DMS 273 (cell line): ENCODE measurements around the gene ANGPT4.
"Not testable (repeated sequence)": the region's sequence is repeated elsewhere in the genome, so short reads cannot be mapped to it uniquely, and the experiment has no call there.

Experiments used
- DNase-seq: peaks from one replicate; lab custom pipeline; 2025; ENCODE audit not compliant: unreplicated experiment; lab: John Stamatoyannopoulos, UW

ANGPT4 gene

DNA sequence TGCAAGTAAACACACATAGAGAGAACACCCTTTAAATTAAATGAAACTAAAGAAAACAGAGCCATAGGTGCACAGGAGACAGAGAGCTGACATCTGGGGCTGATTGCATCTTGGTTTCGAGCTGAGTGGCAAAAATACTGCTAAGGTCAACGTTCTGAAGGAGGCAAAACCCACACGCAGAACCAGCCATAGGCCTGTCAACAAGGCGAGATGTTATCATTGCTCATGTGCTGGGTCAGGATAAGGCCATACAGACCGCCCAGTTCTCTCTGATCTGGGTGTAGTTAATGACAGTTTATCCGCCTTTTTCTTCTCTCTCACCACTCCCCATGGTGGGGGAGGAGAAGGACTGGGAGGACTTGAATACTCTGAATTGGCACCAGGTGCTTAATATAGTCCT, 87.1 kb downstream of the ANGPT4 start:
- no peak for DNase-seq

DNA sequence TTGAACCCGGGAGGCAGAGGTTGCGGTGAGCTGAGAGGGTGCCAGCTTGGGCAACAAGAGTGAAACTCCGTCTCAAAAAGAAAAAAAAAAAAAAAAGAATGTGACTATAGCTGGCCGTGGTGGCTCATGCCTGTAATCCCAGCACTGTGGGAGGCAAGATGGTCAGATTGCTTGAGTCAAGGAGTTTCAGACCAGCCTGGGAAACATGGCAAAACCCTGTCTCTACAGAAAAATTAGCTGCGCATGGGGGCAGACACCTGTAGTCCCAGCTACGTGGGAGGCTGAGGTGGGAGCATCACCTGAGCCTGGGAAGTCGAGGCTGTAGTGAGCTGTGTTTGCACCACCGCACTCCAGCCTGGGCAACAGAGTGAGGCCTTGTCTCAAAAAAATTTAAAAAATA, 88.2 kb downstream of the ANGPT4 start:
- DNase-seq: not testable (repeated sequence)

DNA sequence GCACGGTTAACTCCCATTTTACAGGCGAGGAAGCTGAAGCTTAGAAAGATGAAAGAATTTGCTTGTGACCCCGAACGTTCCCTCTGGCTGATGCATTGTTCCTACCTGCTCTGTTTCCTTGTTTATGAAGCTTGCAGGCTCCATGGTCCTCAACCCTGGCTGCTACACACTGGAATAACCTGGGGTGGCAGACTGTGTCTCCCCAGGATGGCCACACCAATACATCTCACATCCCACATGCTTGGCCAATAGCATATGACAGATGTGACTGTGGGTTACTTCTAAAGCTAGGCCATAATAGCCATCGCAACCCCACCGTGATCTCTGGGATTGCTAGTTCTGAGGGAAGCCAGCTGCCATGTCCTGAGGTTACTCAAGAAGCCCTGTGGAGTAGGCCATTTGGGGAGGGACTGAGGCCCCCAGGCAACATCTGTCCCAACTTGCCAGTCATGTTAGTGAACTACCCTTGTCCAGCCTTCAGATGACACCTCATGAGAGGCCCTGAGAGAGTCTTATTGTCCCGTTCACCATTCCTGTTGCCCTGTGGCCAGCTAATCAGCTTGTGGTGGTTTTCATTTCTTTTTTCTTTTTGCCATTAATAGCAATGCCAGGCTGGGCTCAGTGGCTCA, 89.3 kb downstream of the ANGPT4 start:
- DNase-seq: no peak

DNA sequence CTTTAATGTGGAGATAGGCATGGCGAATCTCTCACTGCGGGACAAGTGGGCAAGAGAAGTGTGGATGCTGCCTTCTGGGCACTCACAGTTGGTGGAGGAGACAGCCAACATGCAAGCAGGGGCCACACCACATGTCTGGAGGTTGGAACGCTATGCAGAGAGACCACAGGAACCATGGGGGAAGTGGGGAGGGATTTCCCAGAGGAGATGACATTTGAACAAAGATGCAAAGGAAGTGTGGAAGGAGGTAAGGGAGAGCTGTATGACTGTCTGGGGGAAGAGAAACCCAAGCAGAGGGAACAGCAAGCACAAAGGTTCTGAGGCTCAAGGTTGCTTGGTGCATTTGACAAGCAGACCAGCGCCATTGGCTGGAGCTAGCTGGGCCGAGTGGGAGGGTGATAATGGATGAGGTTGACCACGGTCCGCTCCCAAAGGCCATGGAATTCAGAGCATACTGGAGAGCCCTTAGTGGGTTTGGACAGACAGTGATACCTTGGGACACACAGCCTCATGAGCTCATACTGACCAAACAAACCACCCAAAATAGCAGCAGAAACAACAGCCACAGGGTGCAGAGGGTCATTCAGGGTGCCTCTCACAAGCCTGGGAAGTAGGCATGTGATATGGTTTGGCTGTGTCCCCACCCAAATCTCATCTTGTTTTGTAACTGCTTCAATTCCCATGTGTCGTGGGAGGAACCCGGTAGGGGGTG, 90.3 kb downstream of the ANGPT4 start:
- no peak for DNase-seq

DNA sequence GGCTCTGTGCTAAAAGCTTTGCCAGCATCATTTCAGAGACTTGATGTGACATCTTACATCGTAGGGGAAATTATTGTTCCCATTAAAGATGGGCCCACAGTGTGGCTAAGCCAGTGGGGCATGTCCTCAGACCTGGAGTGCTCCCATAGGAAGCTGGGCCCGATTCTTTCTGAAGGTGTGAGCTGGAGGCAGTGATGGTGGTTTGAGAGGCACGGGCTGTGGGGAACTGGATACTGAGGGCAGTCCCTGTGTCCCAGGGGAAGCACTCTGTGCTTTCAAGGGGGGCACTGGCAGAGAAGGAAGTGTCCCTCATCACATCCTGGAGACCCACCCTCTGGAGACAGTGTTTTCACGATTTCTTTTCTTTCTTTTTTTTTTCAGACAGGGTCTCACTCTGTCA, 91.2 kb downstream of the ANGPT4 start:
- no peak for DNase-seq

DNA sequence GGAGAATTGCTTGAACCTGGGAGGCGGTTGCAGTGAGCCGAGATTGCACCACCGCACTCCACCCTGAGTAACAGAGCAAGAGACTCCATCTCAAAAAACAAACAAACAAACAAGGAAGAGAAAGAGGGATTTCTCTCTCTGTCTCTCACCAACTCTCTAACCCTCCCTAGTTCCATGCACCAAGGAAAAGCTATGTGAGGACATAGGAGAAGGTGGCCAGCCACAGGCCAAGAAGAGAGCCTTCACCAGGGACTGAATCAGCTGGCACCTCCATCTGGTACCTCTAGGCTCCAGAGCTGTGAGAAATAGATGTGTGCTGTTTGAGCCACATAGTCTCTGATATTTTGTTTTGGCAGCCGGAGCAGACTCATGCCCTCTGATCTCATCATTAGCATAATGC, 91.6 kb downstream of the ANGPT4 start:
- DNase-seq: no peak

DNA sequence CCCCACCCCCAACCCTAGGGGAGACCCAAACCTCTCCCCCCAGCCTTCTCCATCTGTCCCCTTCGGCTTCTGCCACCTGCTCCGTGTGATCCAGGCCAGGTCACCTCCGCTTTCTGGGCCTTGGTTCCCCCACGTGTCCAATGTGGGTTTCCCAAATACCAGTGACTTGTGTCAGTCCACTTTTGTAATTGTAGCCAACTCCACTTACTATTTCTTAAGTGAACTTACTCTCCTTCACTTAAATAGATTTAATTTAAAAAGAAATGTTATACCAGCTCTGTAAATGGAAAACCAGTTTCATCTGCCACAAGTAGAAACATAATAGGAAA, 92.6 kb downstream of the ANGPT4 start:
- DNase-seq: no peak

DNA sequence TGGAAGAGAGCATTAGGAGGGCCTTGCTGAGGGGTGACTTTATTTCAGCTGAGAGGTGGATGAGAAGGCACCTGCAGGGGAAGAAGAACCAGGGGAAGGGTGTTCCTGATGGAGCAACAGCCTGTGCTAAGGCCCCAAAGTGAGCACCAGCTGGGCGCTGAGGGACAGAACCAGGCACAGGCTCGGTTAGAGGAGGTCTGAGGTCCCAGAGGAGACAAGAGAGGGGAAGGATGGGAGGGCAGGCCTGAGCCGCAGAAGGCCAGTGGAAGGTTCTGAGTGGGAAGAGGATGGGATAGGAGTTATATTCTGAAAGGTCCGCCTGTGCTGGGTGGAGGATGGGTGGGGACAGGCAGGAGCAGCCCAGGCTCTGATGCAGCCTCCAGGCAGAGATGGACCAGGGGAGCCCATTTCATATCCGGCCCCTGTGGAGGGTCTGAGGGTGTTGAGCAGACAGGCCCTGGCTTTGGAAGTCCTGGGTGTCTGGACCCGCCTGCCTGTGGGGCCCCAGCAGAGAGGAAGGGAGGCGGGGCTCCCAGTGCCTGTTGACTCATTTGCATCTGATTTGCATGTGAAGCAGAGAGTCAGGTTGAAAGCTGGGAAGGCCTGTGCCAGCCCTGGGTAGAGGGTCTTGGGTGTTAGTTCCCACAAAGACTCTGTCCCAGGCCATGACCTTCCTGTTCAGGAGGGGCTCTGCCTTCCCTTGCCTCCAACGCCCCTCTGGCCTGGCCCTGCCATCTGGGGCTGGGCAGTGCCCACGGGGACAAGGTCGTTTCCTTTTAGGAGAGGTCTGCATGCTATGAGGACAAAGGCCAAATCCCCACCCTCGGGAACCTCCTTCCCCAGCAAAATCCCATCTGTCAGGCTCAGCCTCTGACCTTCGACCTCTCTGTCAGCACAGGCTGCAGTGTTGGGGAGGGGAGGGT, 93.2 kb downstream of the ANGPT4 start:
- DNase-seq: no peak

DNA sequence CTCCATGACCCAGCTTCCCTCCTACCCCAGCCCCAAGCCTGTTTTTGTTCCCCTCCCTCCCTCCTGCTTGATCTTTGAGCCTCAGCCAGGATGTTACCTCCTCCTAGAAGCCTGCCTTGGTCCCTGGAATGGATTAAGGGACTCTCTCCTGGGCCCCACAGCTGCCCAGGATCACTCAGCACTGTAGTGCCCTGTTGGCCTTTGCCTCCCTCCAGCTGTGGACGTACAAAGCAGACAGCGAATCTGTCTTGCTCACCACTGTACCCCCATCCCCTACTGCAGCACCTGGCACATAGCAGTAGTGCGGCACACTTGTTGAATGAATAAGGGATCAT, 94.4 kb downstream of the ANGPT4 start:
- DNase-seq: no peak

DNA sequence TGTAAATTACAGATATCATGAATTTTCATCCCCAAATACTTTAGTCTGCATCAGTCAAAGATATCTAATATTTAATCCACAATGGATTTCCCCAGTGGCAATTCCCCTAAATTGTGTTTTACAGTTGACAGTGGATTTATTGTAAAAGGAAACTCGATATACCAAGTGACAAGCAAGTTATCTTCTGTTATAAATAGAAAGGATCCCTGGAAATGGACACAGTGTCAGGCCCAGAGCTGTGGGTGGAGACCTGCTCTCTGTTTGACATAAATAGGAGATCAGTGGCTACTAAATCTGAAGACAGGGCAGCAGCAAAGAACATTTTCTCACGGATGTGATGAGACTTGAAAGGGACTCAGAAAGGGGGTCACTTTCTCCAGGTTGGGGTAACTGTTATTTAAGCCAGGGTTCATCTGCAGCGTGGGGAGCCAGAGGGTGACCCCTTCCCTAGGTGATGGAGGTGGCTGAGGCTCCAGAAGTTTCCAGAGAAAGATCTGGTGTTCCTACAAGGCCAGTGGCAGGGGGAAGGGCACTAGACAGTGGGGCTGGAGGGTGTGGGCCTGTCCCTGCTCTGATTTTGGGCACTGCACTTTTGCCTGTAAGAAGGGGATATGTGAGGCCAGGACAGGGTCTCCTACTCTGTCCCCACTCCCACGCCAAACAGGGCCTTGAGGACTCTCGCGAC, 94.9 kb downstream of the ANGPT4 start:
- no peak for DNase-seq

DNA sequence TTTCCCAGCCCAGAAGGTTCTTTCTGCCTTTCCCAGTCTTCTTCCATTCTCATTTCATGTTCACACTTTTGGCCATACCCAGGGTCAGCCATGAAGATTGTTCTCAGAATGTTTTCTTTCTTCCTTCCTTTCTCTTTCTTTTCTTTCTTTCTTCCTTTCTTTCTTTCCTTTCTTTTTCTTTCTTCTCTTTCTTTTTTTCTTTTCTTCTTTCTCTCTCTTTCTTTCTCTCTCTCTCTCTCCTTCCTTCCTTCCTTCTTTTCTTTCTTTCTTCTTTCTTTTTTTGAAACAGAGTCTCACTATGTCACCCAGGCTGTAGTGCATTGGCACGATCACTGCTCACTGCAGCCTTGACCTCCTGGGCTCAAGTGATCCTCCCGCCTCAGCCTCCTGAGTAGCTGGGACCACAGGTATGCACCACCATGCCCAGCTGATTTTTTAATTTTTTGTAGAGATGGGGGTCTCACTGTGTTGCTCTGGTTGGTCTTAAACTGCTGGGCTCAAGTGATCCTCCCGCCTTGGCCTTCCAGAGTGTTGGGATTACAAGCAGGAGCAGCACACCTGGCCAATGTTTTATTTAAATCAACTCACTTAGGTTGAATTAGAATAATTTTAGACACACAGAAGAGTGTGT, 95.7 kb downstream of the ANGPT4 start:
- no peak for DNase-seq
